ENCODE measurements around the gene ALPK1.

Gene ALPK1

DNA sequence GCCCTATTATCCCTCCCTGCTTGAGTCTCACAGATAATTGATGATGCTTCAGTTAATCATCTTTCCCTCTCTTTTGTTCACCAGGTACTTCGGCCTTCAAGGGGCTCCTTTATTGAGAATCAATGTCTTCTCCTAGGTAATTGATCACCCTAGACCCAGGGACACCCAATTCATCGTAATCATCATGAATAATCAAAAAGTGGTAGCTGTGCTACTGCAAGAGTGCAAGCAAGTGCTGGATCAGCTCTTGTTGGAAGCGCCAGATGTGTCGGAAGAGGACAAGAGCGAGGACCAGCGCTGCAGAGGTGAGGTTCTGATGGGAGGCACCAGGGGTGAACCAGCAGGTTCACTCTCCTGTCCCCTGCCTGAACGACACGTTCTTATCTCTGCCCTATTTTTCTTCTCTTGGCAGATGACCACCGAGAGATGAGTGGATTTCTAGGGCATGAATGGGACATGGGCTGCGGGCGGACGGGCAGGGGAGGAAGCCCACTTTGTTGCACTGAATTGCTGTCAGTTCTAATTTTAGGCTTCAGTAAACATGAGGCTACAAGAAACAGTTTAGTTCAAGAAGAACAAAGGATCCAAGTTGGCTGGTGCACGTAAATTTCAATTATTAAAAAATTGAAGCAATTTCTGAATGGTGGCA lies 80.5 kb downstream of the ALPK1 start:
- no peaks in the 10 kb centered on the region for H3K9me3 Mint-ChIP-seq
- no peak overlapping the region for H3K4me3 Mint-ChIP-seq
- ATAC-seq (replicated peaks; ENCODE audit: extremely low read depth, poor library complexity, severe bottlenecking): no peak
- no peak overlapping the region for H3K27ac Mint-ChIP-seq (ENCODE audit: low read depth)
- H3K4me1 Mint-ChIP-seq: no peaks in the 10 kb centered on the region
- no peak for DNase-seq (ENCODE audit: low spot score in 2 of 2)
- no peaks in the 10 kb centered on the region for H3K27me3 Mint-ChIP-seq
- H3K36me3 Mint-ChIP-seq (ENCODE audit: insufficient read depth): peaks cover 2% of the 10 kb centered on the region

DNA sequence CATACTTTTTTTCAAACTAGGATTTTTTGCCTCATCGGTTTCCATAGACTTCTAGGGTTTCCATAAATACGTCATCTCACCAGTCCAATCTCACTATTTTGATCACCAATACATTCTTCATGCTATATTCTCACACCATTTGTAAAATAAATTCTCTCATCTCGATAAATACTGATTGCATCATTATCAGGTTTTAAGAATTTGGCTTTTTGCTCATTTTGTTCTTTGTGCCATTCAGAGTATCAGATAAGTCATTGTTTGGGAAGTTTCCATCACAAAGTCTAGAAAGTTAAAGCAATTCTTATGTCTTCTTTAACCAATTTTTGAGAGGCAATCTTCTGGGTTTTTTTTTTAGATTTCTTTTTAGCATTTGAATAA lies 81.1 kb downstream of the ALPK1 start:
- H3K4me1 Mint-ChIP-seq: no peaks in the 10 kb centered on the region
- no peak overlapping the region for H3K4me3 Mint-ChIP-seq
- H3K27me3 Mint-ChIP-seq: no peaks in the 10 kb centered on the region
- ATAC-seq (replicated peaks; ENCODE audit: extremely low read depth, poor library complexity, severe bottlenecking) (no peak), DNase-seq (ENCODE audit: low spot score in 2 of 2) (no peak)
- H3K36me3 Mint-ChIP-seq (ENCODE audit: insufficient read depth): peaks cover 2% of the 10 kb centered on the region
- no peaks in the 10 kb centered on the region for H3K9me3 Mint-ChIP-seq
- H3K27ac Mint-ChIP-seq (ENCODE audit: low read depth): no peak overlapping the region

DNA sequence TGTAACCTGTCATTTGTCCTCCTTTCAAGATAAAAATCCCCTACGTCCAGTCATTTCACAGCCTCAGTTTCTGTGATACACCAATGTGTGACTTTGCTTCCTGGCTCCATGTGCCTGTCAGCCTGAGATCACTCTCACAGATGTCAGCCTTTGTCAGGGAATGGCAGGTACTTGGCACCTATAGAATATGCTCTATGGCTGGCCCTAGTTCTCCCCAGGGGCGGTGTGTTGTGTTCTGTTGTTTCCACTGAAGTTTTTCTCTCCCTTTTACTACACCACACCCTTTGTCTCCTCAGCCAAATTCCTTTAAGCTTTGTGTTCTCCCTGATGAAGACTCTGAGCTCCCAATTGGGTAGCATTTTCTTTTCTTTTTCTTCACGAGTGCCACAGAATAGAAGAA lies 81.7 kb downstream of the ALPK1 start:
- Mint-ChIP-seq H3K36me3 (ENCODE audit: insufficient read depth) (peaks cover 2% of the 10 kb centered on the region), H3K4me1 (no peaks in the 10 kb centered on the region), H3K27ac (ENCODE audit: low read depth) (no peak overlapping the region), H3K9me3 (no peaks in the 10 kb centered on the region), H3K27me3 (no peaks in the 10 kb centered on the region), H3K4me3 (no peak overlapping the region)
- DNase-seq (ENCODE audit: low spot score in 2 of 2) (no peak), ATAC-seq (replicated peaks; ENCODE audit: extremely low read depth, poor library complexity, severe bottlenecking) (no peak)

DNA sequence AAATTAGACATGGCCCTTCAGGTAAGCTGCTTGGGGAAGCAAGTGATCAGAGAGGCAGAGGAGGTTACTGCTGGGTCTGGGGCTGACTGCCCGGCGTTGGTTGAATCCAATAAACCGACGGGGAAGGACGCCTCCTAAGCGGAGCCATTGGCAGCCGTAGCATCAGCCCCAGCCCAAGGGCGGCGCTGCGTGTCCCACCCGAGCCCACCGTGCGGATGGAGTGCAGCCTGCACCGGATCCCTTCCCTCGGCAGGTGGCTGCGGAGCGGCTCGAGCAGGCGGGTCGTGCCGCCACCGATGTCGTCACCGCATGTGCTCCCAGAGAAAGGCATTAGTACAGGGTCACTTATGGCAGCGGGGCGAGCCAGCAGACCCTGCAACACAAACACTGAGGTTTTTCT lies 82.1 kb downstream of the ALPK1 start:
- no peaks in the 10 kb centered on the region for H3K4me1 Mint-ChIP-seq
- ATAC-seq (replicated peaks; ENCODE audit: extremely low read depth, poor library complexity, severe bottlenecking): no peak
- H3K9me3 Mint-ChIP-seq: no peaks in the 10 kb centered on the region
- peaks cover 2% of the 10 kb centered on the region for H3K36me3 Mint-ChIP-seq (ENCODE audit: insufficient read depth)
- H3K4me3 Mint-ChIP-seq: no peak overlapping the region
- no peaks in the 10 kb centered on the region for H3K27me3 Mint-ChIP-seq
- H3K27ac Mint-ChIP-seq (ENCODE audit: low read depth): no peak overlapping the region
- DNase-seq (ENCODE audit: low spot score in 2 of 2): no peak

DNA sequence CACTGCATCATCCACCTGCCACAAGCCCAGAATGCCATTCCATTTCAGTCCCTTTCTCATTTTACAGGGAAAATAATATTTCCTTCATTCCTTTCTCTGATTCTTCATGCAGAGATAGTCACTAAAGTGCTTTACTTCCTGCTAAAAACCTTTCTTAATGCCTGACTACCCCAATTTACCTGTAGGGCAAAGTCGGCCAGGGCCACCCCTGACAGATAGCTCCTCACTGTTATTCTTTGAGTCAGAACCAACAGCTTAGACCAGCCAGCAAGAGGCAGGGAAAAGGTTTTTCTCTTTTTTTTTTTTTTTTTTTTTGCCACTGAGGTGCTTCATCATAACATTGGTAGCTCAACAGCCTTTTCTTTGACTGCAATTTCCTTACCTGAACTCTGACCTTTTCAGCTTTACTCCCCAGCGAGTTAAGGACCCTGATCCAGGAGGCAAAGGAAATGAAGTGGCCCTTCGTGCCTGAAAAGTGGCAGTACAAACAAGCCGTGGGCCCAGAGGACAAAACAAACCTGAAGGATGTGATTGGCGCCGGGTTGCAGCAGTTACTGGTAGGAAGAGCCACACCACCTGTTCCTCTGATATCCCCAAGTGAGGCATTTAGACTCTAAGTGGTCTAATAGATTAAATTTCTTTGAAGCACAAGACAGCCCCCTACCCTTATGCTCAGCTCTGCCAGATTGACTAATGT lies 85.0 kb downstream of the ALPK1 start:
- H3K27ac Mint-ChIP-seq (ENCODE audit: low read depth): no peak overlapping the region
- peaks cover 2% of the 10 kb centered on the region for H3K36me3 Mint-ChIP-seq (ENCODE audit: insufficient read depth)
- H3K9me3 Mint-ChIP-seq: no peaks in the 10 kb centered on the region
- ATAC-seq (replicated peaks; ENCODE audit: extremely low read depth, poor library complexity, severe bottlenecking): no peak
- H3K4me1 Mint-ChIP-seq: no peaks in the 10 kb centered on the region
- no peak for DNase-seq (ENCODE audit: low spot score in 2 of 2)
- no peaks in the 10 kb centered on the region for H3K27me3 Mint-ChIP-seq
- no peak overlapping the region for H3K4me3 Mint-ChIP-seq

DNA sequence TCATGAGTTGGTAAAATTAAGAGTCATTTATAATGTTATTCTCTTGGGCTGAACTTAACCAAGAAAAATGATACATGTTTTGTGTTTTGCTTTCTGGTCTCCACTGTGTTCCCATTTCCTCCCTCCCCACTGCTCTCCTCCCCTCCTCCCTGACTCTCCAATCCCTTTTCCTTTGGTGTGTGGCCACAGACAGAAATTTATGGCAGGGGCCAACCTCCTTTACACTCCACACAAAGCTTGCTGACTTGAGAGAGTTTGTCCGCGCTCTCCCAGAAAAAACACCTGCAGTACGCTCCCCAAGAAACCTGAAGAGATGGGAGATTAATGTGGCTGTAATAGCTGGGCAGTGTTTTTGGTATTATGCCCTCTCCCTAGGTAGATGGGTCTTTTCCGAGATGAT lies 88.9 kb downstream of the ALPK1 start:
- ATAC-seq (replicated peaks; ENCODE audit: extremely low read depth, poor library complexity, severe bottlenecking) (no peak), DNase-seq (ENCODE audit: low spot score in 2 of 2) (no peak)
- Mint-ChIP-seq H3K27ac (ENCODE audit: low read depth) (no peak overlapping the region), H3K4me1 (no peaks in the 10 kb centered on the region), H3K36me3 (ENCODE audit: insufficient read depth) (no peaks in the 10 kb centered on the region), H3K27me3 (no peaks in the 10 kb centered on the region), H3K4me3 (no peak overlapping the region), H3K9me3 (no peaks in the 10 kb centered on the region)

DNA sequence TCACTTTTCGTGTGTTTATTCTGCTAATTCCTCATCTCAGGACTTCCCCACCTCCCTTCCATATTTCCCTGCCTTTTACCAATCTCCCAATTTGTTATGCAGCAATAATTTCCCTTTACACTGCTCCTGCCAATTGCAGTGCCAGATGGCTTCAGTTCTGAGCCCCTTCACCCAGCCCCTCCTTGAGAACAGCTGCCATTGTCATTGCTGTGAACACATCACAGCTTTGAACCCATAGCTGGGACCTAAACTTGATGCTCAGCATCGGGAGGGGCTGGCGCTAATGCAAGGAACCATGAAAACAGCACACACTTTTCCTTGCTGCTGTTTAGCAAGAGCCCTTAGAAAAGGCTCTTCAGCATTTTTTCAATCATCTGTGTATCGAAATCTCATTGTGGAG lies 104.9 kb downstream of the ALPK1 start:
- peaks cover 25% of the 10 kb centered on the region for H3K27me3 Mint-ChIP-seq
- no peak for DNase-seq (ENCODE audit: low spot score in 2 of 2)

DNA sequence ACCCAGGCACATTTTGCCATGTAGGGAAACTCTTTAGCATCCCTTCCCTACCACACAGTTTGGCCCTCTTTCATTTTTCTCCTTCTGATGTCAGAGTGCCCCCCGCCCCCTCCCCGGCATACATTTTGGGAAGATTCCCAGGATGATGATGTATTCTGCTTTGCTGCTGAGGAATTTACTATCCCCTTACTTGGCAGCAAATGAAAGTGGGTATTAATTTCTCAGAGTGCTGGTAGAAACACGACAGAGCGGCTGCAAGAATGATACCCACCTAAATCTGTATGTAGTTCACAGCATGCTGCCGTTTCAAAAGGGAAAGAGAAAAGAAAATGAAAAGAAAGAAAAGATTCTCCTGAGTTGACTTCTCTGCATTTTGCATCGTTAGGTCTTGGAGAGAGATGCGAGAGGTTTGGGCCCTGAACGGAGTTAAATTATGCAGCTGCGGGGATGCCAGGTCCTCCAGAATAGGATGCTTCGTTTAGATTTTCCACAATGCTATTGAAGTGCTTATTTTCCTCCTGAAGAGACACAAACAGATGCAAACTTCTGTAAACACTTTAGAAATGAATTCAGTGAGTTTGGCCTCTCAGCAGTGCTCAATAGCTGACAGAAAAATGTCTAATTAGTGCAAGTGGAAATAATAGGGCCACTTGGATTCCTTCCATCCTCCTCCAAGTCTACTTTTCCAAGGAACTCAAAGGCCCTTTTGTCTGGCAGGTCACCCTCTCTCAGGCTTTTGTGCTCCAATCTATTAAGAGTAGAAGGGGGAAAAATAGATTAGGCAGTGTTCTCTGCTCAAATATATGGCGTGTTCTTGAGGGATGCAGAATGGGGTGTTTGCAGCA lies 106.2 kb downstream of the ALPK1 start:
- ATAC-seq (replicated peaks; ENCODE audit: extremely low read depth, poor library complexity, severe bottlenecking): no peak
- no peaks in the 10 kb centered on the region for H3K9me3 Mint-ChIP-seq
- peaks cover 25% of the 10 kb centered on the region for H3K27me3 Mint-ChIP-seq
- no peaks in the 10 kb centered on the region for H3K4me1 Mint-ChIP-seq
- H3K27ac Mint-ChIP-seq (ENCODE audit: low read depth): no peak overlapping the region
- no peaks in the 10 kb centered on the region for H3K36me3 Mint-ChIP-seq (ENCODE audit: insufficient read depth)
- DNase-seq (ENCODE audit: low spot score in 2 of 2): no peak
- no peak overlapping the region for H3K4me3 Mint-ChIP-seq

More for the DNA sequence above, 104.9 kb downstream of the ALPK1 start:
- no peak for ATAC-seq (replicated peaks; ENCODE audit: extremely low read depth, poor library complexity, severe bottlenecking)
- Mint-ChIP-seq H3K4me3 (no peak overlapping the region), H3K27ac (ENCODE audit: low read depth) (no peak overlapping the region), H3K9me3 (no peaks in the 10 kb centered on the region), H3K36me3 (ENCODE audit: insufficient read depth) (no peaks in the 10 kb centered on the region), H3K4me1 (no peaks in the 10 kb centered on the region)

DNA sequence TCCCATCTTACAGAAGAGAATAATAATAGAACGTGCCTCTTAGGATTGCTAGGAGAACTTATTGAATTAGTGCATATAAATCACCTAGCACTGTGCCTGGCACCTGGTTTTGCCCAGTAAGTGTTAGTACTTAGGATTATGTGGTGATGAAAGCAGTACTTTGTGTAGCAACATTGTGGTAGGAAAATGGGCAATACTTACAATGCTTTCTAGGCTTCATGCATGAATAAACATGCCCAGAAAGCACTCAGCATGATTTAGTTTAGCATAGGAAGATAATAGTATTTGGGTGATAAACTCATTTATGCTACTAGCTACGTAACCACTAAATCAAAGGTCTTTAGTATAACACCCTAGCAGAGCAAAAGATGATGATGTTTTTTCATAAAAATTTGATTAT lies 113.2 kb downstream of the ALPK1 start:
- Mint-ChIP-seq H3K36me3 (ENCODE audit: insufficient read depth) (no peaks in the 10 kb centered on the region), H3K9me3 (no peaks in the 10 kb centered on the region), H3K27me3 (peaks cover 9% of the 10 kb centered on the region), H3K4me3 (no peak overlapping the region), H3K27ac (ENCODE audit: low read depth) (no peak overlapping the region), H3K4me1 (no peaks in the 10 kb centered on the region)
- ATAC-seq (replicated peaks; ENCODE audit: extremely low read depth, poor library complexity, severe bottlenecking): no peak
- no peak for DNase-seq (ENCODE audit: low spot score in 2 of 2)

DNA sequence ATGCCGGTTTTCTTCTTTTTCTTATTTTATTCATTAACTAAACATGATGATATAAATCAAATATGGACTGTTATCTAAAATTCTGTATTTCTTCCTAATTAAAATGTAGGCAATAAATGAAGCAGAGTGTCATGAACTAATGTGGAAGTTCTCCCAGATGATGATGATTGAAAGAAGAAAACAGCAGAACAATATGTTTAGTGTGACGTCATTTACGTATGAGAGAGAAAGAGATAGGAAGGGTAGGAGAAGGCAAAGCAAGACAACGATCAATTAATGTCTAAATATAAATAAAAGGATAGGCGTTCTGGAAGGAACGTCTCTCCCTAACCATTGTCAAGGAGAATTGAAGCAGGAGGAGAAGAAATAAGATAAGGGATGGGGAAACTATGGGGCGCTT lies 113.6 kb downstream of the ALPK1 start:
- no peak for ATAC-seq (replicated peaks; ENCODE audit: extremely low read depth, poor library complexity, severe bottlenecking)
- no peaks in the 10 kb centered on the region for H3K4me1 Mint-ChIP-seq
- no peaks in the 10 kb centered on the region for H3K9me3 Mint-ChIP-seq
- no peak for DNase-seq (ENCODE audit: low spot score in 2 of 2)
- H3K27ac Mint-ChIP-seq (ENCODE audit: low read depth): no peak overlapping the region
- H3K27me3 Mint-ChIP-seq: peaks cover 9% of the 10 kb centered on the region
- no peak overlapping the region for H3K4me3 Mint-ChIP-seq
- no peaks in the 10 kb centered on the region for H3K36me3 Mint-ChIP-seq (ENCODE audit: insufficient read depth)

DNA sequence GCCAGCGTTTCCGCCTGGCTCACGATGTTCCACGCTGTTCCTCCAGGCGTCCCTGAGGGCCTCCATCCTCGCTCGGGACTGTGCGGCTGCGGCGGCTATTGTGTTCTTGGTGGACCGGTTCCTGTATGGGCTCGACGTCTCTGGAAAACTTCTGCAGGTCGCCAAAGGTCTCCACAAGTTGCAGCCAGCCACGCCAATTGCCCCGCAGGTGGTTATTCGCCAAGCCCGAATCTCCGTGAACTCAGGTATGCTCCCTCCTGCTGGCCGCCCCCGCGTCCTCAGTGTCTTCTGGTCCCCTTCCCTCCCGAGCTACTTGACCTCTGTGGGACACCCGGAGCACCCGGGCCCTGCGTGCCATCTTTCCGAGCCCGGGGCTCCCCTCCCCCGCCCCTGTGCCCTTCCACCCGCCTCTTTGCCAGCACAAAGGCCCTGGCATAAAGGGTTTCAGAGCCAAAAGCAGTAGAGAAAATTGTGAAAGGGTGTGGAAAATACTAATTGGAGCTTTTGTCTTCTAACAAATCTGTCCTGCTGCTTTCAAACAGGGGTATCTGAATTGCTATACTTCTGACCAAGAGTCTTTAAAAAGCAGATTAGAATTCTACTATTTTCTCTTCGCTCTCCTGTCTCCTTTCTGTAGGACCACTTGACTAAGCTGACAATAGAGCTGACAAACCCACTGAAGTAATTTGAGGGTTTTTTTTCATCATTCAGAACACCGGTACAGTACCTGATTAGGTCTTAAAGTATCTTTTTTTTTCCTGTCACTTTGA lies 114.8 kb downstream of the ALPK1 start:
- Mint-ChIP-seq H3K9me3 (no peaks in the 10 kb centered on the region), H3K27ac (ENCODE audit: low read depth) (no peak overlapping the region), H3K36me3 (ENCODE audit: insufficient read depth) (no peaks in the 10 kb centered on the region), H3K27me3 (no peaks in the 10 kb centered on the region), H3K4me3 (no peak overlapping the region), H3K4me1 (no peaks in the 10 kb centered on the region)
- DNase-seq (ENCODE audit: low spot score in 2 of 2) (no peak), ATAC-seq (replicated peaks; ENCODE audit: extremely low read depth, poor library complexity, severe bottlenecking) (no peak)

DNA sequence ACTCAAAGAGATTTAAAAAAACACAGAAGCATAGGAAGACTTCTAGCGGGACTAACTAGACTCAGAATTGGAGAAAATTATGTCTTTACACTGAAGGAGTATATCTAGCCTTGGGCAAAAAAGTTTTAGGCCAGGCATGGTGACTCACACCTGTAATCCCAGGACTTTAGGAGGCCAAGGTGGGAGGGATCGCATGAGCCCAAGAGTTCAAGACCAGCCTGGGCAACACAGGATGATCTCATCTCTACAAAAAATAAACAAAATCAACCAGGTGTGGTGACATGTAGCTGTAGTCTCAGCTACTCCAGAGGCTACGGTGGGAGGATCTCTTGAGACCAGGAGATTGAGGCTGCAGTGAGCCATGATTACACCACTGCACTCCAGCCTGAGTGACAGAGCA lies 119.3 kb downstream of the ALPK1 start:
- Mint-ChIP-seq H3K36me3 (ENCODE audit: insufficient read depth) (no peaks in the 10 kb centered on the region), H3K9me3 (no peaks in the 10 kb centered on the region), H3K27ac (ENCODE audit: low read depth) (no peak overlapping the region), H3K4me1 (no peaks in the 10 kb centered on the region), H3K4me3 (no peak overlapping the region), H3K27me3 (no peaks in the 10 kb centered on the region)
- ATAC-seq (replicated peaks; ENCODE audit: extremely low read depth, poor library complexity, severe bottlenecking) (no peak), DNase-seq (ENCODE audit: low spot score in 2 of 2) (no peak)

All from central memory CD8-positive, alpha-beta T cell (primary cell).